ENCODE measurements around the gene CD247.
"Not testable (repeated sequence)": the region's sequence is repeated elsewhere in the genome, so short reads cannot be mapped to it uniquely, and the experiment has no call there.

Gene CD247

DNA sequence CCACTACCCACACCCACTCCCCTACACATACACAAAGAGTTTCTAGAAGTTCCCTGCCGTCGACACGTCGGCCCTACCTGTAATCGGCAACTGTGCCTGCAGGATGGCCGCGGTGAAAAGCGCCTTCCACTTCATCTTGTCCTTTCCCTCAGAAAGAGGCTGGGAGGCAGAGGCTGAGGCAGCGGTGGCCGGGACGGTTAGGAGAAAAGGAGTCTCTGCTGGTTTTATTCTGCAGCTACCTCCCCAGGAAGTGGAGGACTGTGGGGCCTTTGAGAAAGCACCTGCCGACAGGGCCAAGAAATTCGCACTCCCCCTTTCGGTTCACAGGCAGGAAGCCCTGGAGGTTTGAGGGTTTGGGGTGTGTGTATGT is at the start of gene CD247:
Gene CD247 (minus strand): TSS at position 199 of the 370 bp plus-strand sequence. CDS start 64 bp downstream, at position 135.
- no peak for DNase-seq

DNA sequence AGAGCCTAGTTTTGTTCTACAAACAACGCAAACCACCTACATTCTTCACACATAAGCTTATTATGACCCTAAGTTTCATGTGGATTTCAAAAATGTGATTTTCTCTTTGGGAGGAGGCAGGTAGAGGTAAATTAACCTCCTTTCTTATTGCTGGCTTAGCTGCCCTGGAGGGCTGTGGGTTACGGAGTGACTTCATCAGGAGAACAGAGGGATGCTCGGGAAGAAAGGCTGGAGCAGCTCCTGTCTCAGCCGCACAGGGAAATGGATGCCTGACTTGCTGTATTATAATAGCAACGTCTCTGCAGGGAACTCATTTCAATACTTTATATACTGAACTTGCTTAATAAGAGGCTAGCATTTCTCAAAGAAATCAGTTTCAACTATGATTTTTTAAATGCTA is 49.3 kb upstream of the CD247 start:
- DNase-seq: no peak

DNA sequence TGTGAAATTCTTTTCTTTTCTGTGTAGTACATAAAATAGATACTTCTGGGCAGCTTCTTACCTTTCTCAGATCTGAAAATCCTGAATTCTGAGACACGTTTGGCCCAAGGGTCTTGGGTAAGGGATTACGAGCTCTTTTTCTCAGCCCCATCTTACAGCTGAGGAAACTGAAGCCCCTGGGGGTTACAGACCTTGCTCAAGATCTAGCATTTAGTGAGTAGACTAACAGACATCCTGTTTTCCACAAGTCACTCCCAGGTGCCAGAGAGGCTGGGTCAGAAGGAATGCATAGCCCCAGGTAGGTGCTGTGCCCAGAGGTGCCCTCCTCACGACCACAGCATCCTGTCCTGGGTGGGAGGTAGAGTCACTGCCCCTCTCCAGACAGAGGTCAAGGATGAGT is 48.4 kb upstream of the CD247 start:
- no peak for DNase-seq

DNA sequence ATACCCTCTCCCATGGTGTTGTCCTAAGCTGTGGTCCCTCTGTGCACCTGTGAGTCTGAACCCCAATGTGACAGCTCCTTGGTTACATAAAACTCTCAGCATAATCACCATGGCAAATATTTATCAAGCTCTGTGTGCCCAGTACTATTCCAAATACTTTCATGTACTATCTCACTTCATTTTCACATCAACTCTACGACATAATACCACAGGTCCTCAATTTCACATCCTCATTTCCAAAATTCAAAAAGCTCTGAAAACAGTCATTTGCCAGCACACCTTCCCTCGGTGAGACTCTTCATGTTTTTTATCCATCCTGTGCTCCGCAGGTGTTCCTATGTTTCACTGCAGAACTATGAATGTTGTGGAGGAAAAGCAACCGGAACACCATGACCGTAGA is 47.6 kb upstream of the CD247 start:
- DNase-seq: no peak

DNA sequence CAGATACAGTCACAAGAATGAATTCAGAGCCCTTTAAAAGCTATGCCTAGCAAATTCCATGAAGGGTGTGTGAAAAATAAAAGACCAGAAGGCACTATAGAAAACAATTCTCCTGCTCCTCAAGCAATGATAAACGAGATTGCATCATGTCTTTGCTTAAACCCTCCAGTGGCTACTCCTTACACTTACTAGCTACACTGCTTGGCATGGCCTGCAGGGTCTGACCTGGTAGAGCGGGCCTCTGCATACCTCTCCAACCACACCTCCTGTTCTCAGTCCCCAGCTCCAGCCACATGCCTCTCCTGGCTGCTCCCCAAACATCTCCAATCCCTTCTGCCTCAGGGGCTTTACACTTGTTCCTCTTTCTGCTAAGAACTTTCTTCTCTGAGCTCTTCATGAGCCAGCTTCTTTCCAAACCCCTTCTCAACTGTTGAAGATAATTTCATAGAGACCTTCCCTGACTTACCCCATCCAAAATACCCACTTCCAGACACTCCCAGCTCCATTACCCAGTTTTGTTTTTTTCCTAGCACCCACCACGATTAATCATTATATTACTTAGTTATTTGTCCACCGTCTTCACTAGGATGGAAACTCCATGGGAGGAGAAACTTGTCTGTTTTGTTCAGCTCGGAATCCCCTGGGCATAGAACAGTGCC is 46.4 kb upstream of the CD247 start:
- no peak for DNase-seq

DNA sequence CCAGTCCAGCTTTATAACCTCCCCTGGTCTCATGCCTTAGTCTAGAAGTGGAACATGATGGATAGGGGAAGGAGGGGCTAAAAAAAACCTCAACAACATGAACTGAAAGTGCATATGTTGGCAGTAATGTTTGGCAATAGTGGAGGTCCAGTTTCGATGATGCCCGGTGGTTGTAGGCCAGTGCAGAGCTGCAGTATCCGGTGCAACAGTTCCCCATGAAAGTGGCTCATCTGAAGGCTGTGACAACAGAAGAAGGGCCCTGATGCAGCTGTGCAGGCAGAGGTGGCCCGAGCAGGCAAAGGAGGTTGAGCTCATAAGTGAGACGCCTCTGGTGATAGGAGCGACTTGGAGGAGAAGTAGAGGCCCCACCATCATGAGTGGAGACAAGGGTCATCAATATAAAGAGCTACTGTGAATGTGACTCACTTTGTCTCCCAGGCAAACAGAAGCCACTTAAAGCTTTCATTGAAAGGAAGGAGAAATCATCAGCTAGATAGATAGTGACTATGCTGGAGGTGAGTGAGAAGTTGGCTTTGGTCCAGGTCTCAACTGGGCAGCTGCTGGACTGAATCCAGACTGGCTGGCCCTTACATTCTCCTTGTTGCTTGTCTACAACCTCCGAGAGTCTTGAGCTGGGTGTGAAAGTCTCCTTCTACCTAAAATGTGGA is 45.4 kb upstream of the CD247 start:
- DNase-seq: no peak

DNA sequence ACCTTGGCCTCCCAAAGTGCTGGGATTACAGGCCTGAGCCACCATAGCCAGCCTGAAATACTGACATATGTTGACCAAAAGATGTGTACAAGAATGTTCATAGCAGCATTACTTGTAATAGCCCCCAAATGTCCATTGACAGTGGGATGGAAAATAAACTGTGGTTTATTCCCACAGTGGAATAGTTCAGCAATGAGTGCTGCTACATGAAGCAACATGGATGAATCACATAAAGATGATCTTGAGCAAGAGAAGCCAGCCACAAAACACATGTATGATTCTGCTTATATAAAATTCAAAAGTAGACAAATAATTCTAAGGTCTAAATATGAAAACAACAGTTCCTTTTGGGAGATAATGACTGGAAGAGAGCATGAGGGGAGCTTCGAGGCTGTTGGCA is 44.4 kb upstream of the CD247 start:
- no peak for DNase-seq

DNA sequence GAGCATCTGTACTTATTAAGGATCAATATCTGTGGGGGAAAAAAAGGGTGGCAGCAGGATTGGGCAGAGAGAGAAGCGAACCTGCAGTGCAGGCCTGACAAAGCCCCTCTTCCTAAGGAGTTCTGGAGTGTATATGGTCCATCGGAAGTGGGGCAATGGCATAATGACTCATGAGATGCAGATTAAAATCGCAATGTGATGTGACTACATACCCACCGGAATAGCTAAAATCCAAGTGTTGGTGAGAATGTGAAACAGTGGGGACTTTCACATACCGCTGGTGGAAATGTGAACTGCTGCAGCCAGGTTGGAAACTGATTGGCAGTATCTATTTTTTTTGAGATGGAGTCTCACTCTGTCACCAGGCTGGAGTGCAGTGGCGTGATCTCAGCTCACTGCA is 43.4 kb upstream of the CD247 start:
- no peak for DNase-seq

DNA sequence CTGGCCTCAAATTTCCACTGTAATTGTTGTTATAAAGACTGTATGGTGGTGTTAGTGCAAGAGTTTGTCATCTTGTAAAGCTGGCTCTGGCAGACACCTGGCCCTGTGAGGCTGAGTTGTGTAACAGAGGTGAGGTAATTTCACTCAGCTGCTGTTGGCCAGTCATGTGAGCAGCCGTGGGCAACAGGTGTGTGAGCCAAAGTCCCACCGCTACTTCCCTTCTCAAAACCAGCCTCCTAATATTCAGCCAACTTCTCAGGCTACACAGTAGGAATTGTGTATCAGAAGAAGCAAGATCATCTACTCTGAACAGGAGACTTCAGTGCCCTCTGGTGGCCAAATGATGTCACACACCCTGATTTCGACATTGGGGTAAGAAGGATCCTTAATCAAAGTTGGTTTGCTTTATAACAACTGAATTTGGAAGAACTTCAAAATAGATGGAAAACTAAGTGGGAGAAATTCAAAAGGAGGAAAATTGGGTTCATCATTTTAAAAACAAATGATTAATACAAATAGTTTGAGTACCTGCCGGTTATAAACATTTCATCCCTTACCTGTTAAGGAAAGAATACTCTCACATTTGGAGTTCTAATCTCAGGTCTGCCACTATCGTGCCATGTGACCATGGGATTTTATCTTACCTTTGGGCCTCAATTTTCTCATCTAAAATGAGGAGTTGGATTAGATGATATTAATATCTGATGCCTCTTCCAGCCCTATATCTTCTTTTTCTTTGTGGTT is 37.8 kb upstream of the CD247 start:
- peak; percentile 54 for DNase-seq

DNA sequence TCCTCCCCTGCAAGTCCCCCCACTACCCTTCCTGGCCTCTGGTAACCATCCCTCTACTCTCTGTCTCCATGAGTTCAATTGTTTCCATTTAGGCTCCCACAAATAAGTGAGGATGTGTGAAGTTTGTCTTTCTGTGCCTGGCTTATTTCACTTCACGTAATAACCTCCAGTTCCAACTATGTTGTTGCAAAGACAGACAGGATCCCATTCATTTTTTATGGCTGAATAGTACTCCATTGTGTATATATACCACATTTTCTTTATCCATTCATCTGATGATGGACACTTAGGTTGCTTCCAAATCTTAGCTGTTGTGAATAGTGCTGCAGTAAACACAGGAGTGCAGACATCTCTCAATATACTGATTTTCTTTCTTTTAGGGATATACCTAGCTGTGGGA is 36.7 kb upstream of the CD247 start:
- DNase-seq: not testable (repeated sequence)

DNA sequence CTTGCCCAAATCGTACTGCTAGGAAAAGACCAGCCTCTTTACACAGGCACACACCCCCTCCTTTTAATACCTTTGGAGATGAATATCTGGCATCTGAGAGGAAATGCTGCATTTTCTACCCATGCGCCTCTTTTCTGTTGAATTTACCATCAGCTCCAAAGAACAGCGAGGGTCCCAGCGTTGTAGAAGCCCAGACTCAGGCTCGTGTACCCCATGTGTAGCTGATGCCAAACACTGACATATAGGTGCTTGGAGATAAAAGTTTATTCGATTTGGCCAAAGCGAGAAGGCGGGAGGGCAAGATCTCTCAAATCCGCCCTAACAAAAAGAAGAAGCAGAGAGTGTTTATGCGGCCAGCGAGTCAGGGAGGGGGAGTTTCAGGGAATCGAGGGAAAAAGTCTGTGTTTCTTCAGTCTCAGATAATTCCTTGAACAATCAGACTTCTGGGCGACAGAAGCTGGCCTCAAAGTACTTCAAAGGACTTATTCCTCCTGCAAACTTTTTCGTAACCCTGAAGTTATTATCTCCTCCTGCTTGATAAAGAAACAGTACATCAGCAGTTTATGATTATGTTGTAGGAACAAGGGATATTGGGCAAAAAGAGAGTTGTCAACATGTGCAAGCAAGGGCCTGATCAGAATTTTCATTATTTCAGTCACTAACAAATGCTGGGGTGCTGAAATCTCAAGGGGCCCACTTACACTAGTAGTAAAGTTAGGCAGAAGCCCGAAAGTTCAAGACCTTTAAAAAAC is 35.9 kb upstream of the CD247 start:
- no peak for DNase-seq

DNA sequence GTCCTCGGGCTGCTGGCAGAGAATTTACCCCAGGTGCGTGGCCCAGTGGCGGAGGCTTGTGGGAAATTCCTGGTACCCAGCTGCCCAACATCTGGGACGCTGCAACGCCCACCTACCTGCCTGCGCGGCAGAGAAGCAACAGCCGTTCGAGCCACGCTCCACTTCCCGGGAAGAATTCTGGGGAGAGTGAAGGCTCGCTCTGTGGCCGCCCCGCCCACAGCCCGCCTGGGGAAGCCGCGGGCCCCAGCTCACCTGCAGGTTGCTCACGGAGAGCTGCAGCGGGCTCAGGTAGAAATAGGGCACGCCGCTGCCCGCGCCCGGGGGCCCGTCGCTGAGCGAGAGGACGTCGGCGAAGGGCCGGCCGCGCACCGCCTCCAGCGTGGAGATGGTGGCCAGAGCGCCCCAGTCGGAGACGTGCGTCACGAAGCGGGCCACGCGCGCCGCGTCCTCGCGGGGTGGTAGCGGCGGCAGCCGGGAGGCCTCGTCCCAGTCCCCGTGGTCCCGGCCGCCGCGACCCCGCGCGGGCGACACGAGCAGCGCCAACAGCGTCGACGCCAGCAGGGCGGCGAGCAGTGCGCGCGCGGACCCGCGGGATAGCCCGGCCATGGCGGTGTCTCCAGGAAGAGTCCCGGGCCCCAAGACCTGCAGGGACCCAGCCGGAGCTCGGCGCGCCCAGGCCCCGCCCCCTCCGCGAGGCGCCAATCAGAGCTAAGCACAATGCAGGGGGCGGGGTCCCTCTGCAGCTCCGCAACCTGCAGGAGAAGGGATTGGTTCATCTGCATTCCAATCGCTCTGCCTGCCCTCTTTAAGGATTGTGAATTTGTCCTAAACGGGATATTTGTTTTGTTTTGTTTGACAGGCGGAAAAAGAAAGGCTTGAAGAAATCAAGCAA is 35.1 kb upstream of the CD247 start, which contains the start of gene CREG1:
Gene CREG1 (minus strand): TSS at position 627 of the 892 bp plus-strand sequence.
- DNase-seq: peak; percentile 89

DNA sequence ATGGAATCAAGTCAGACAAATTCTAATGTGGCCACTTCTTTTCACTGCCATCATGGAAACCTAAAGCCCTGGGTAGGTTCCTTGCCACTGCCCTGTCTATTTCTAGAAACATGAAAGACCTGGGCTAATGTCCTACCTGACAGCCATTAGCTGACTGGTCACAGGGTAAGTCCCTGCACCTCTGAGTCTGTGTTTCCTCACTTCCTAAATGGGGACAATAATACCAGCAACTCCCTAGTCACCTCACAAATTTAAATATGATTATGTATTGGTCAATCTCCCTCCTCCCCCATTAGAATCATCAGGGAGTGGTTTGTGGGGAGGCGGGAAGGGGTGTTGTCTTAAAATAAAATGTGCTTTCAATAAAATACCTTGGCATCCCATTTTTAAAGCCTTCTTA is 33.0 kb upstream of the CD247 start:
- DNase-seq: no peak

DNA sequence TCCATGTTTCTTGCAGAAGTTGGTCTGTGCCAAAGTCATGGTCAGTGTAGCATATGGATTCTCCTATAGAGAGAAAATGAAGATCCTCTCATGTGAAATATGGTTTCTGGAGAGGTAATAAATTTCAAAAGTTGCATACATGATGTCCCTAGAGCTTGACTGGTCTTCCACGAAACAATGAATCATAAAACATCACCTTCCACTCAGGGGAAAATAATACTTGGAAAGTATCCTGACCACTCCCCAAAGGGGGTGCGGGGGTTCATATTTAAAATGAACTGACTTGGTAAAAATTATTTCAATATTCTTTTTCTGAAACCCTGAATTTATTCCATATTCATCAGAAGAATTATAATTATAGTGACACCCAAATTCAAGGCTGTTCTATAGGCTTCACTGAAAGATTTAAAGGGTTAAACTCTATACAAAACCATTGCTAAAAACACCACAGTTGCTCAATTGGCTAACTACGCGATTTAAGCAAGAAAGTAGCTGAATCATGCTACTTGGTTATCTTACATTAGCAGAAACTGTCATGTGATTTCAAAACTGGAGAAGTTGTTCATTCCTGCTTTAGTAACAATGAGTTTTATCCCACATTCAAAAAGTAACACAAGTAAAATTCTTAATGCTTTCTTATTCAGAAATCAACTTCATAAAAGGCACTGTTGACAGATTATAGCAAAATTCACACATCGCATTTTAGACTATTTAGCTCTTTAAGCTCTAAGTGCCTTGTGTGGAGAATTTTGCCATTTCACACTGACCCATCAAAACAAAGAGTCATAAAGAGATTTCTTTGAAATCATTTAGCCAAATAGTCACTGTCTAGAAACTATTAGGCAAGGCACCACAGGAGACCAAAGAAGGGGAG is 30.0 kb upstream of the CD247 start:
- DNase-seq: no peak

DNA sequence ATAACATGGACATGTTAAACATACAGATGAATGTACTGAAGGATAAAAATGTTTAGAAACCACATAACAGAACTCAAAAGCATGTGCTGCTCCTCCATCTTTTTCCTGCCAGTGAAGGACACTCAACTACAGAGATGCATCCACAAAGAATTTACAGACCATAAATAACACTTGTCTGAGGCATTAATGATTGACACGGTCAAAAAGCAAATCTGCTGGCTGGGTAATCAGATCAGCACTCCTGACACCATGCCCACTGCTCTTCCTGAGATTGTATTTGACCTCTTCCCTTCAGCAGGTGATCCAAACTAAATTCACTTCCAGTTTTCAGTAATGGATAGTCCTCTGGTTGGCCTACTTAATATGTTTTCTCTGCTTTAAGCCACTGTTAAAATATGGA is 28.6 kb upstream of the CD247 start:
- no peak for DNase-seq

DNA sequence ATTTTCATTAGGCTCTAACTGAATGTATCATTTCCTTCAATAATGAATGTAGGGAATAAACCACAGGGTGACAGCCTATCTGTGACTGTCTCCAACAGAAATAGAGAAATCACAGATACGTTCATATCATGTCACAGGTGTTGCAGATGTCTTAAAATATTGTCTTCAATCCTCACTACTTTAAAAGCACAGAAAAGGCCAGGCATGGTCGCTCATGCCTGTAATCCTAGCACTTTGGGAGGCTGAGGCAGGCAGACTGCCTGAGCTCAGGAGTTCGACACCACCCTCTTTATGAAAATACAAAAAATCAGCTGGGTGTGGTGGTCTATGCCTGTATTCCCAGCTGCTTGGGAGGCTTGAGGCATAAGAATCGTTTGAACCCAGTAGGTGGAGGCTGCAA is 27.0 kb upstream of the CD247 start:
- no peak for DNase-seq

DNA sequence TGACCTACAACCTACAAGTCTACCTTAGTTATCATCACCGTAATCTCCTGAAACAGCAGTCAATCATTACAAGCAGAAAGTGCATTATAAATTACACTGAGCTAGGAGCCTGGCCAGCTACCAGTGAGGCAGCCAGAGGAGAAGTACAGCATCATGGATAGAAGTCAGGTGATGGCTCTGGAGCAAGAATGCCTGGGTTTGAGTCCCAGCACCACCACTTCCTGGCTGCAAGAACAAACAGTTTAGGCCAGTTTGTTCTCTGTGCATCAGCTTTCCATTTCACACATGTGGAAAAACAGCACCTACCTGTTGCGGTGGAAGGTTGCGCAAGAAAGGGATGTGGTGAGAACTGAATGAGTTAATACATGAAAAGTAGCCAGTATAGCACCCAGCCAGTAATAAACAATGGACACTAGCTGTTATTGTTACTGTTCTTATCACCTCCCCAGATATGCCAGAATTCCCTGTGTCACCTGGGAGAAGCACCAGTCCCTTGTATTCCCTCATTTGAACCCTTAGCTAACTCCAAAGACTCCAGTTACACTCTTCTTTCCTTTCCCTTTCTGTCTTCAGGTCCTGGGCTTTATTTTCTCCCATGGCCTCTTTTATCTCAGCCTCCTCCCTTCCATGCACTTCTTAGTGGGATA is 26.2 kb upstream of the CD247 start:
- no peak for DNase-seq

DNA sequence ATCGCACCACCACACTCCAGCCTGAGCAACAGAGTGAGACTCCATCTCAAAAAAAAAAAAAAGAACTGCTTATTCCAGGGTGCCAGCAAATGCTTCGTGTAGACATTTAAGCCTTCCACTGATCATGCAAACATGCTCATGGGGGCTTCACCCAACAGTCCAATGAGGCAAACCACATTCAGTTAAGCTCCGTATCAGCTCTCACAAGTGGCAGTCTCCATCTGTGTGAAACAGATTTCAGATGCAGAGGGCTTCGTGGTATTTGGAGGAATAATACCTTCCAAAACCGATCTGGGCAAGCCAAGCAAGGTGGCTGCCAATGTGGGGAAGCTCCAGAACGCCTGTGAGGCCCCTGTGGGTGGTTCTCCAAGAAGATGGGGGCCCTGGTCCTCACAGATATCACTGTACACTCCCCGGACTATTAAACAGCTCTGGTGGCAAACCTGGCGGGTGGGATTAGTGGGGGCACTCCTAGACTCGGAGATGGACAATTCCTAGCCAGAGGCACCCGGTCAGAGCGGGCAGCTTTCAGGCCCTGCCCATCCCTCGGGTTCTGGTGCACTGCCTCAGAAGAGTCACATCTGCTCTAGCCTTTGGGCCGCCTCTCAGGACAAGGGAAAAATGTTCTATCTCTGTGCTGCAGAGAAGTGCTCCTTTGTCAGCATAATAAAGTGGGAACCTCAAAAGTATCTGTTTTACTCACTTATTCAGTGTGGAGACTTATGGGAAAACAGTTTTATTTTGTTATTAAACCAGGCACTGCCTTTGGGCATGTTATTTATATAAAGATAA is 25.1 kb upstream of the CD247 start:
- DNase-seq: no peak

DNA sequence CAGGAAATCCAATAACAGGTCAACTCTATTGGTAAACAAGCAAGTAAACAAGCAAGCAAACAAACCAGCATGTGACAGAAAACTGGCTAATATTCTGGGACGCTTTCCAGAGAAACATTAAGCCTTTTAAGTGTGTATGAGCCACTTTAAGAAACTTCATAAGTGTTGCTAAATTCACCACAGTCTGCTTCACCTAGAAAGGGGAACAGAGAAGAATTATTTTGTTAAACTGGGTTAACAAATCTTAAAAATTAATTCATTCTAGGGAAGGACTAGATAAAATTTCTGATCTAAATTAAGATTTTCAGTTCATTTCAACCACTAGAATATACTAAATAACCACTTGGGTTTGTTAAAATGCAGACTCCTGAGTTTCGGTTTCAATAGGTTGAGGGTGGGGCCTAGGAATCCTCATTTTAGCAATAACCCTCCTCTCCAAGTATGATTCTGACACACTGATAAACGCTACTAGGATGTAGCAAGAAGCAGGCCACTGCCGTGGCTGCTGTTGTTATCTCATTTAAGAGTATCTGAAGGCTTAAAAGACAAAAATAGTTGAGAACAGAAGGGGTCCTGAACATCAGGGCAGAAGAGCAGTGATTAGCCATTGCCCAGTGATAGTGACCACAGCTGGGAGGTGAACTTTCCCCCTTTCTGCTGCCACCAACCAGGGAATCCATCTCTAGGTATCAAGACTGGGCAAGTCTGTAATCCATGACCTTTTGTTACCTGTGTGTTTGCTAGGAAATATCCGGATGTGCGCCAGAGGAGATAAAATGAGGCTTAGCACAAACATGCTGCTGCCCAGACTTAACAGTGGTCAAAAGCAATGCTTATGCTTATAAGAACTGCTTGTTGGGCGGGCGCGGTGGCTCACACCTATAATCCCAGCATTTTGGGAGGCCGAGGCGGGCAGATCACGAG is 24.0 kb upstream of the CD247 start:
- DNase-seq: no peak

All from NCI-H1694 (cell line).